ENCODE results near the gene CPA3.

Gene CPA3

DNA sequence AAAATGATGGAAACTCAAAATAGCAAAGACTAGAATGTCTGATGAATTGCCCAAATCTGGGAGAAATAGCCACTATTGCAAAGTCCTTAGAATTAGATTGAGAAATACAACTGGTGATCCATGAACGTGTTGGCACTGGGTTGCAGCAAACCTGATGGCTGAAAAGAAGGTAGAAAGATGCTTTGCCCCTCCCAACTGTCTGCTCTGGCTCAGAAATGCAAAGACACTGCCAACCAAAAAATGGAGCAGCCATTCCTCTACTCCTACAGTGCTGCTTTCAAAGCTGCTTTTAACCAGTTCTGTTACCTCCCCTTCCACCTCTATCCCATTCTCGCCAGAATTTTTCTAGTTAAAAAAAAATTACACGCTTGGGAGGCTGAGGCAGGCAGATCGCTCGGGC is 60.7 kb downstream of the CPA3 start:
- no peaks in the 10 kb centered on the region for H3K9me3 ChIP-seq (ENCODE audit: control insufficient read depth, insufficient read depth, low read depth, low read length)
- ChIA-PET CTCF (no interaction called here), POLR2A (no interaction called here)
- no peak overlapping the region for H3K4me3 ChIP-seq (ENCODE audit: low read depth, low read length)
- TF ChIP-seq ZNF248 (tag by site-specific recombination; IDR thresholded peaks at IDR 0.05): no peak
- TF ChIP-seq ZNF394 (tag by site-specific recombination; IDR thresholded peaks at IDR 0.05; ENCODE audit: borderline replicate concordance): no peak
- no peak for TF ChIP-seq ZSCAN16 (tag by site-specific recombination; IDR thresholded peaks at IDR 0.05)
- TF ChIP-seq ZNF398 (tag by site-specific recombination; IDR thresholded peaks at IDR 0.05): no peak
- no peak for TF ChIP-seq ZNF202 (tag by site-specific recombination; IDR thresholded peaks at IDR 0.05; ENCODE audit: borderline replicate concordance)
- TF ChIP-seq KLF16 (tag by site-specific recombination; IDR thresholded peaks at IDR 0.05): no peak
- no peak for TF ChIP-seq ZNF138 (tag by site-specific recombination; IDR thresholded peaks at IDR 0.05; ENCODE audit: borderline replicate concordance)
- TF ChIP-seq, protein P1, sequence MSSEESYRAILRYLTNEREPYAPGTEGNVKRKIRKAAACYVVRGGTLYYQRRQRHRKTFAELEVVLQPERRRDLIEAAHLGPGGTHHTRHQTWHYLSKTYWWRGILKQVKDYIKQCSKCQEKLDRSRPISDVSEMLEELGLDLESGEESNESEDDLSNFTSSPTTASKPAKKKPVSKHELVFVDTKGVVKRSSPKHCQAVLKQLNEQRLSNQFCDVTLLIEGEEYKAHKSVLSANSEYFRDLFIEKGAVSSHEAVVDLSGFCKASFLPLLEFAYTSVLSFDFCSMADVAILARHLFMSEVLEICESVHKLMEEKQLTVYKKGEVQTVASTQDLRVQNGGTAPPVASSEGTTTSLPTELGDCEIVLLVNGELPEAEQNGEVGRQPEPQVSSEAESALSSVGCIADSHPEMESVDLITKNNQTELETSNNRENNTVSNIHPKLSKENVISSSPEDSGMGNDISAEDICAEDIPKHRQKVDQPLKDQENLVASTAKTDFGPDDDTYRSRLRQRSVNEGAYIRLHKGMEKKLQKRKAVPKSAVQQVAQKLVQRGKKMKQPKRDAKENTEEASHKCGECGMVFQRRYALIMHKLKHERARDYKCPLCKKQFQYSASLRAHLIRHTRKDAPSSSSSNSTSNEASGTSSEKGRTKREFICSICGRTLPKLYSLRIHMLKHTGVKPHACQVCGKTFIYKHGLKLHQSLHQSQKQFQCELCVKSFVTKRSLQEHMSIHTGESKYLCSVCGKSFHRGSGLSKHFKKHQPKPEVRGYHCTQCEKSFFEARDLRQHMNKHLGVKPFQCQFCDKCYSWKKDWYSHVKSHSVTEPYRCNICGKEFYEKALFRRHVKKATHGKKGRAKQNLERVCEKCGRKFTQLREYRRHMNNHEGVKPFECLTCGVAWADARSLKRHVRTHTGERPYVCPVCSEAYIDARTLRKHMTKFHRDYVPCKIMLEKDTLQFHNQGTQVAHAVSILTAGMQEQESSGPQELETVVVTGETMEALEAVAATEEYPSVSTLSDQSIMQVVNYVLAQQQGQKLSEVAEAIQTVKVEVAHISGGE (tag by site-specific recombination; conservative IDR thresholded peaks at IDR 0.05; ENCODE audit: low read depth): no peak
- TF ChIP-seq ZNF48 (tag by site-specific recombination; IDR thresholded peaks at IDR 0.05): no peak
- TF ChIP-seq ZFP69B (tag by site-specific recombination; IDR thresholded peaks at IDR 0.05): no peak
- TF ChIP-seq ZNF280C (tag by site-specific recombination; IDR thresholded peaks at IDR 0.05): no peak
- TF ChIP-seq WT1 (tag by site-specific recombination; IDR thresholded peaks at IDR 0.05): no peak
- no peak for TF ChIP-seq ZNF626 (tag by site-specific recombination; IDR thresholded peaks at IDR 0.05)
- TF ChIP-seq PRDM4 (tag by site-specific recombination; IDR thresholded peaks at IDR 0.05): no peak
- no peak for TF ChIP-seq ZNF10 (tag by site-specific recombination; IDR thresholded peaks at IDR 0.05)
- no peak for TF ChIP-seq MEIS1 (CRISPR knock-in tag; IDR thresholded peaks at IDR 0.05; ENCODE audit: borderline replicate concordance)
- TF ChIP-seq, protein P2, sequence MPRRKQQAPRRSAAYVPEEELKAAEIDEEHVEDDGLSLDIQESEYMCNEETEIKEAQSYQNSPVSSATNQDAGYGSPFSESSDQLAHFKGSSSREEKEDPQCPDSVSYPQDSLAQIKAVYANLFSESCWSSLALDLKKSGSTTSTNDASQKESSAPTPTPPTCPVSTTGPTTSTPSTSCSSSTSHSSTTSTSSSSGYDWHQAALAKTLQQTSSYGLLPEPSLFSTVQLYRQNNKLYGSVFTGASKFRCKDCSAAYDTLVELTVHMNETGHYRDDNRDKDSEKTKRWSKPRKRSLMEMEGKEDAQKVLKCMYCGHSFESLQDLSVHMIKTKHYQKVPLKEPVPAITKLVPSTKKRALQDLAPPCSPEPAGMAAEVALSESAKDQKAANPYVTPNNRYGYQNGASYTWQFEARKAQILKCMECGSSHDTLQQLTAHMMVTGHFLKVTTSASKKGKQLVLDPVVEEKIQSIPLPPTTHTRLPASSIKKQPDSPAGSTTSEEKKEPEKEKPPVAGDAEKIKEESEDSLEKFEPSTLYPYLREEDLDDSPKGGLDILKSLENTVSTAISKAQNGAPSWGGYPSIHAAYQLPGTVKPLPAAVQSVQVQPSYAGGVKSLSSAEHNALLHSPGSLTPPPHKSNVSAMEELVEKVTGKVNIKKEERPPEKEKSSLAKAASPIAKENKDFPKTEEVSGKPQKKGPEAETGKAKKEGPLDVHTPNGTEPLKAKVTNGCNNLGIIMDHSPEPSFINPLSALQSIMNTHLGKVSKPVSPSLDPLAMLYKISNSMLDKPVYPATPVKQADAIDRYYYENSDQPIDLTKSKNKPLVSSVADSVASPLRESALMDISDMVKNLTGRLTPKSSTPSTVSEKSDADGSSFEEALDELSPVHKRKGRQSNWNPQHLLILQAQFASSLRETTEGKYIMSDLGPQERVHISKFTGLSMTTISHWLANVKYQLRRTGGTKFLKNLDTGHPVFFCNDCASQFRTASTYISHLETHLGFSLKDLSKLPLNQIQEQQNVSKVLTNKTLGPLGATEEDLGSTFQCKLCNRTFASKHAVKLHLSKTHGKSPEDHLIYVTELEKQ (tag by site-specific recombination; IDR thresholded peaks at IDR 0.05; ENCODE audit: borderline replicate concordance): no peak
- no peak for TF ChIP-seq ZNF112 (tag by site-specific recombination; IDR thresholded peaks at IDR 0.05)
- no peak for TF ChIP-seq ZNF501 (tag by site-specific recombination; IDR thresholded peaks at IDR 0.05)
- H3K36me3 ChIP-seq (ENCODE audit: control insufficient read depth in 2 of 2, insufficient read depth in 1 of 2, low read length in 2 of 2): no peaks in the 10 kb centered on the region
- no peak overlapping the region for H3K27ac ChIP-seq (ENCODE audit: extremely low read depth, low read depth, low read length)
- no peaks in the 10 kb centered on the region for H3K4me1 ChIP-seq (ENCODE audit: control insufficient read depth, insufficient read depth, low read length)
